Spleen (tissue), 11 donors: ENCODE data around the gene ZDHHC1. TPM values are rescaled to one million over a fixed set of nuclear protein-coding genes. Genes with fewer than 3 reads are reported as not detected.

ENCODE experiments used
- DNase-seq: peaks from one replicate; pipeline ENCODE4 v3.0.0-alpha.2; 2020
- H3K27ac ChIP-seq, 8 donors: fragments of 200-600 bp; sonication (generic) in 7 of 8; 1 replicate in 4 of 8; 2 replicates in 4 of 8; pipeline versions ENCODE4 v1.5.0 to v1.8.0; 2016 to 2021; ENCODE audit warnings: inconsistent platforms in 4 of 8, mild to moderate bottlenecking in 4 of 8, moderate library complexity in 1 of 8
- H3K27me3 ChIP-seq, 7 donors: fragments of 200-600 bp; sonication (generic) in 6 of 7; replicated peaks in 1 of 7; 1 replicate in 4 of 7; 2 replicates in 3 of 7; pipeline versions ENCODE4 v1.5.0 to v1.8.0; 2016 to 2021; ENCODE audit warnings: inconsistent platforms in 3 of 7, mild to moderate bottlenecking in 1 of 7
- H3K36me3 ChIP-seq, 6 donors: fragments of 200-600 bp; sonication (generic) in 5 of 6; 1 replicate in 4 of 6; 2 replicates in 2 of 6; pipeline versions ENCODE4 v1.5.0 to v1.8.0; 2016 to 2021; ENCODE audit warnings: inconsistent platforms in 2 of 6
- H3K4me1 ChIP-seq, 6 donors: fragments of 200-600 bp; sonication (generic) in 5 of 6; 1 replicate in 3 of 6; 2 replicates in 3 of 6; pipeline versions ENCODE4 v1.5.0 to v1.8.0; 2016 to 2021; ENCODE audit warnings: inconsistent platforms in 3 of 6
- H3K4me3 ChIP-seq, 8 donors: fragments of 200-600 bp; sonication (generic) in 7 of 8; 1 replicate in 4 of 8; 2 replicates in 4 of 8; pipeline versions ENCODE4 v1.5.0 to v1.8.0; 2016 to 2021; ENCODE audit warnings: inconsistent platforms in 4 of 8, mild to moderate bottlenecking in 4 of 8, moderate library complexity in 2 of 8
- H3K9me3 ChIP-seq, 8 donors: fragments of 200-600 bp; sonication (generic) in 7 of 8; 1 replicate in 4 of 8; 2 replicates in 4 of 8; pipeline versions ENCODE4 v1.5.0 to v1.8.0; 2016 to 2021; ENCODE audit warnings: inconsistent platforms in 4 of 8
- CTCF ChIP-seq, 11 experiments: fragments of 200-600 bp in 7 of 11; fragments of 450-650 bp in 4 of 11; sonication (generic) in 4 of 11; IDR thresholded peaks in 8 of 11; conservative IDR thresholded peaks in 3 of 11; 1 replicate in 7 of 11; 2 replicates in 4 of 11; pipeline versions ENCODE4 v1.4.0 to v1.8.0; 2016 to 2021; ENCODE audit warnings: antibody characterized with exemption in 11 of 11, inconsistent platforms in 4 of 11, mild to moderate bottlenecking in 1 of 11
- POLR2A ChIP-seq, 3 donors: fragments of 450-650 bp; IDR thresholded peaks; one replicate each; pipeline ENCODE4 v1.5.1; 2017; ENCODE audit warnings: antibody characterized with exemption in 3 of 3, mild to moderate bottlenecking in 1 of 3
- POLR2AphosphoS5 ChIP-seq, 3 donors: sonication (generic); formaldehyde crosslinking; IDR thresholded peaks; one replicate each; pipeline ENCODE4 v1.5.1; 2017; ENCODE audit warnings: antibody characterized with exemption in 3 of 3
- WGBS, 5 donors: extraction: QIAGEN DNeasy Blood & Tissue Kit in 3 of 5; methylation state at CpG; one replicate each; pipeline versions ENCODE4 v1.1.5 to v1.1.7; 2013 to 2018; 5-methylcytosine and 5-hydroxymethylcytosine counted together
- intact Hi-C: fragments of 100-400 bp; cut with DNase I; formaldehyde crosslinking; loops from one replicate; pipeline ENCODE4 v1.15.0; 2023; ENCODE audit warnings: low total_unique reads
- polyA plus RNA-seq, 3 donors: library from polyadenylated mRNA; stranded (reverse); fragments of 200-250 nt; gene quantifications; one replicate each; pipeline ENCODE4 v1.2.1, GENCODE V29; 2013
- total RNA-seq, 7 donors: library from RNA; depleted of rRNA in 3 of 7; stranded (reverse); fragments of >200 nt in 3 of 7; fragmentation: NEBNext Ultra II Directional in 4 of 7; extraction: Animal tissue kit (Norgen Biotek cat#: 25700) in 4 of 7; gene quantifications; one replicate each; pipeline versions ENCODE4 v1.1.0 to v1.2.1, GENCODE V29; 2016 to 2021
- donor health status: healthy with polysubstance abuse.
- donor health status: DM: no; HTN: no; CAD: no; lungs with moderate emphysema.
- donor health status: DM: no; HTN: no; CAD: no.
- donor health status: Bipolar disorder and iron deficiency.
- donor health status: healthy.
- donor health status: DM: no; HTN: no; CAD: no.
- donor health status: DM: yes; HTN: yes; CAD: no.

ZDHHC1 gene
- total and polyA plus RNA-seq, 10 donors: 2.1 to 31.2 (median 15.3) TPM

- no peak overlapping the region for H3K4me3 ChIP-seq
- no peak for DNase-seq
- WGBS, 5 donors: 86 to 95% (median 94%) methylated on average over 6 to 16 of the region's 16 CpGs
- intact Hi-C loops: no loop called here
- peaks cover 0 to 54% (median 44%) of the 10 kb centered on the region in 6 donors for H3K36me3 ChIP-seq
- H3K4me1 ChIP-seq: peaks cover 14 to 79% (median 41%) of the 10 kb centered on the region in 6 donors
- H3K27ac ChIP-seq: peak overlapping the region in 4 of 8 donors; percentile 2 to 53 (median 24)
- H3K27me3 ChIP-seq: peaks cover 0 to 18% (median 5%) of the 10 kb centered on the region in 7 donors
- no peaks in the 10 kb centered on the region for H3K9me3 ChIP-seq
- TF ChIP-seq POLR2AphosphoS5 (IDR thresholded peaks at IDR 0.05): peak in 2 of 3 donors; percentile 28 to 59
- no peak for TF ChIP-seq POLR2A (IDR thresholded peaks at IDR 0.05)
- TF ChIP-seq CTCF (IDR thresholded peaks at IDR 0.05 in 8 of 11, conservative IDR thresholded peaks at IDR 0.05 in 3 of 11): no peak
Observed at GRCh38 chr16:67435758-67436164, 19.5 kb upstream of the ZDHHC1 start.

- H3K9me3 ChIP-seq: no peaks in the 10 kb centered on the region
- intact Hi-C loops: no loop called here
- 79 to 100% (median 86%) methylated on average over 5 of the region's 5 CpGs for WGBS, 5 donors
- no peak for DNase-seq
- TF ChIP-seq POLR2AphosphoS5 (IDR thresholded peaks at IDR 0.05) (no peak), CTCF (IDR thresholded peaks at IDR 0.05 in 8 of 11, conservative IDR thresholded peaks at IDR 0.05 in 3 of 11) (no peak), POLR2A (IDR thresholded peaks at IDR 0.05) (no peak)
- no peak overlapping the region for H3K4me3 ChIP-seq
- peaks cover 0 to 43% (median 16%) of the 10 kb centered on the region in 7 donors for H3K27me3 ChIP-seq
- H3K4me1 ChIP-seq: peaks cover 32 to 98% (median 64%) of the 10 kb centered on the region in 6 donors
- peaks cover 0 to 29% (median 19%) of the 10 kb centered on the region in 6 donors for H3K36me3 ChIP-seq
- peak overlapping the region in 1 of 8 donors; percentile 68 for H3K27ac ChIP-seq
Observed at GRCh38 chr16:67433131-67433719, 16.9 kb upstream of the ZDHHC1 start.

GRCh38 chr16:67432506-67432890 is 16.2 kb upstream of the ZDHHC1 start:
- peaks cover 0 to 21% (median 12%) of the 10 kb centered on the region in 6 donors for H3K36me3 ChIP-seq
- H3K9me3 ChIP-seq: no peaks in the 10 kb centered on the region
- H3K27me3 ChIP-seq: peaks cover 0 to 51% (median 16%) of the 10 kb centered on the region in 7 donors
- peaks cover 32 to 96% (median 67%) of the 10 kb centered on the region in 6 donors for H3K4me1 ChIP-seq
- H3K27ac ChIP-seq: peak overlapping the region in 4 of 8 donors; percentile 8 to 68 (median 52)
- 51 to 62% (median 61%) methylated on average over 5 of the region's 5 CpGs for WGBS, 5 donors
- intact Hi-C loops: no loop called here
- no peak for DNase-seq
- peak overlapping the region in 5 of 8 donors; percentile 44 to 78 (median 56) for H3K4me3 ChIP-seq
- TF ChIP-seq POLR2A (IDR thresholded peaks at IDR 0.05): no peak
- no peak for TF ChIP-seq POLR2AphosphoS5 (IDR thresholded peaks at IDR 0.05)

- Histone ChIP-seq H3K27me3 (peaks cover 0 to 51% (median 16%) of the 10 kb centered on the region in 7 donors), H3K27ac (peak overlapping the region in 6 of 8 donors; percentile 43 to 71 (median 63)), H3K4me3 (peak overlapping the region; percentile 25 to 78 (median 52)), H3K4me1 (peaks cover 32 to 91% (median 65%) of the 10 kb centered on the region in 6 donors), H3K9me3 (no peaks in the 10 kb centered on the region), H3K36me3 (peaks cover 0 to 16% (median 7%) of the 10 kb centered on the region in 6 donors)
- 36 to 43% (median 38%) methylated on average over 12 to 13 of the region's 13 CpGs for WGBS, 5 donors
- intact Hi-C loops: no loop called here
- TF ChIP-seq POLR2AphosphoS5 (IDR thresholded peaks at IDR 0.05): no peak
- TF ChIP-seq POLR2A (IDR thresholded peaks at IDR 0.05): no peak
- no peak for TF ChIP-seq CTCF (IDR thresholded peaks at IDR 0.05 in 8 of 11, conservative IDR thresholded peaks at IDR 0.05 in 3 of 11)
- no peak for DNase-seq
Observed at GRCh38 chr16:67431775-67432505, 15.7 kb upstream of the ZDHHC1 start.
